Measurements from ENCODE around the gene ST6GALNAC3.

GRCh38 chr1:76554283-76554682 is 479.7 kb downstream of the ST6GALNAC3 start:
- no peak for TF ChIP-seq GATA2 (IDR thresholded peaks at IDR 0.05; ENCODE audit: low read depth, low read length)
- TF ChIP-seq GATA3 (IDR thresholded peaks at IDR 0.05; ENCODE audit: low read depth, low read length) = no peak
